Activated T-cell treated with anti-CD3 and anti-CD28 coated beads, Interleukin-2, amount 50 U/mL, for 48 hours (primary cell): ENCODE measurements around the gene PSENEN.
"Not testable (repeated sequence)": the region's sequence is repeated elsewhere in the genome, so short reads cannot be mapped to it uniquely, and the experiment has no call there.

Source experiments
- DNase-seq, 2 experiments: peaks; one replicate each; pipeline ENCODE4 v3.0.0-alpha.2; 2020

PSENEN gene

DNA sequence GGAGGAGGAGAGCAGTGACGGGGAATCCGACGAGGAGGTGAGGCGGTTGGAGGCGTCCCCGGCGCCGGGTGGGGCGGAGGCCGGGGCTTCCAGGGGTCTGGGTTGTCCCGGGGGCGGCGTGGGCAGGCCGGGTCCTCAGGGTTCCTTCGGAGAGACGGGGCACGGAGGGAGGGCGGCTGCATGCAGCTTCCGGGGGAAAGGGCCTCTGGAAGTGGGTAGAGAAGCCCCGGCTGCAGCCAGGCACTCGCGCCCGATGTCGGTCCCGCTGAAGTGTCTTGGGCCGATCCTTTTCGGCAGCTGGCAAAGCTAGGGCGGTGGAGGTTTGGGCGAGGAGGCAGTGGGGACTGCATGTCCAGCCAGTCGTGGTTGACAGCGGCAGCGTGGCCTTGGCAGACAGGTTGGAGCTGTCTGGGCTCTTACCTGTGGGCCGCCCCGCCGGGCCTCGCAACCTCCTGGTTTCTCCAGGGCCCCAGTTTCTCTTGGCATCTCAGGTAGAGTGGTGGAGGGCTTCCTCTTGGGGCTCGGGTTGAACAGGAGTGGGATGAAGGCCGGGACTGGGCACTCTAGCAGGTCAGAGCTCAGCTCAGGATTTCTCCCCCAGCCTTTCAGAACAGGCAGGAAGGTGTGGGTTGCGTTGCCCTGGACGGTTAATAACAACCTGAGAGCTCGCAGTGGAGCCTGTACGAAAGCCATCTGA, 27.0 kb upstream of the PSENEN start:
- peak; percentile 73 to 78 for DNase-seq

DNA sequence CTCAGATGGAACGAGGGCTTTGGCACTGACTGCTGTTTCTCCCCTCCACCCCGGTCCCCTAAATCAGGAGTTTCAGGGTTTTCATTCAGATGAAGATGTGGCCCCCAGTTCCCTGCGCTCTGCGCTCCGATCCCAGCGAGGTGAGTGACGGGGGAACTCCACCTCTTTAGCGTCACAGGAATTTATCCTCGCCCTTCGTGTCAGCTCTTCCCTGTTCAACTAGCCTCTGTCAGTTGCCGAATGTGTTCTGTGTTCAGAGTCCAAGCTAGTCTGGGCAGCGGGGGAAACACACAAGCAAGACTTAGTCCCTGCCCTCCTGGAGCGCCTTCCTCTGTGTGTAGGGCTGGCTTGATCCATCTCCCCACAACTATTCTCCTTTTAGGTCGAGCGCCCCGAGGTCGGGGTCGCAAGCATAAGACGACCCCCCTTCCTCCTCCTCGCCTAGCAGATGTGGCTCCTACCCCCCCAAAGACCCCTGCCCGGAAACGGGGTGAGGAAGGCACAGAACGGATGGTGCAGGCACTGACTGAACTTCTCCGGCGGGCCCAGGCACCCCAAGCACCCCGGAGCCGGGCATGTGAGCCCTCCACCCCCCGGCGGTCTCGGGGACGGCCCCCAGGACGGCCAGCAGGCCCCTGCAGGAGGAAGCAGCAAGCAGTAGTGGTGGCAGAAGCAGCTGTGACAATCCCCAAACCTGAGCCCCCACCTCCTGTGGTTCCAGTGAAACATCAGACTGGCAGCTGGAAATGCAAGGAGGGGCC, 25.9 kb upstream of the PSENEN start:
- DNase-seq: no peak

- no peak for DNase-seq
Measured at GRCh38 chr19:35720163-35720524, 25.3 kb upstream of the PSENEN start.

- DNase-seq: no peak
Measured at GRCh38 chr19:35720648-35721047, 24.8 kb upstream of the PSENEN start.

- DNase-seq: no peak
Measured at GRCh38 chr19:35721374-35721773, 24.1 kb upstream of the PSENEN start.

GRCh38 chr19:35722461-35722860, 23.0 kb upstream of the PSENEN start:
- no peak for DNase-seq

- DNase-seq: no peak
Measured at GRCh38 chr19:35722897-35723296, 22.6 kb upstream of the PSENEN start.

GRCh38 chr19:35723671-35724070, 21.8 kb upstream of the PSENEN start:
- no peak for DNase-seq

DNA sequence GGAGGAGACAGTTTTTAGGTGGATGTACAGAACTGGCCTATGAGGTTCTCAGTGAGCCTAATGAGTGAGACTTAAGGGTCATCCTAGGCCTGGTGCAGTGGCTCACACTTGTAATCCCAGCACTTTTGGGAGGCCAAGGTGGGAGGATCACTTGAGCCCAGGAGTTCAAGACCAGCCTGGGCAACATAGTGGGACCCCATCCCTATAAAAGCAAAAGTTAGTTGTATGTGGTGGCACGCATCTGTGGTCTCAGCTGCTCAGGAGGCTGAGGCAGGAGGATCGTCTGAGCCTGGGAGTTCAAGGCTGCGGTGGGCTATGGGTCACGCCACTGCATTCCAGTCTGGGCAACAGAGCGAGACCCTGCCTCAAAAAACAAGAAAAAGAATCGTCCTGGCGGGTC, 21.3 kb upstream of the PSENEN start:
- DNase-seq: not testable (repeated sequence)

DNA sequence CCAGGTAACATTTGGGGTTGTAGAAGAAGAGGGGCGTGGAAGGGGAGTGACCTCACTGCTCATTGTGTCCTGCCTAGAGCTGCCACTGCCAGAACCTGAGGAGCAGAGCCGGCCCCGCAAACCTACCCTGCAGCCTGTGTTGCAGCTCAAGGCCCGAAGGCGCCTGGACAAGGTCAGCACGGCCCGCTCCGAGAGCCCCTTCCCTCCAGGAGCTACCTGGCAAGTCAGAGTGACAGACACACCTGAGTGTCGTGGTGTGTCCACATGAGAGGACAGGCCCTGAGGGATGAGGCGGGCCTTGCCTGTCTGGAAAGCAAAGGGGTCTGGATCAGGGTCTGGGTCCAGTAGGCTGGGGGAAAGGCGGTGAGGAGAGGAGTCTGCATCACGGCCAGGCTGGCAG, 20.9 kb upstream of the PSENEN start:
- DNase-seq: no peak

DNA sequence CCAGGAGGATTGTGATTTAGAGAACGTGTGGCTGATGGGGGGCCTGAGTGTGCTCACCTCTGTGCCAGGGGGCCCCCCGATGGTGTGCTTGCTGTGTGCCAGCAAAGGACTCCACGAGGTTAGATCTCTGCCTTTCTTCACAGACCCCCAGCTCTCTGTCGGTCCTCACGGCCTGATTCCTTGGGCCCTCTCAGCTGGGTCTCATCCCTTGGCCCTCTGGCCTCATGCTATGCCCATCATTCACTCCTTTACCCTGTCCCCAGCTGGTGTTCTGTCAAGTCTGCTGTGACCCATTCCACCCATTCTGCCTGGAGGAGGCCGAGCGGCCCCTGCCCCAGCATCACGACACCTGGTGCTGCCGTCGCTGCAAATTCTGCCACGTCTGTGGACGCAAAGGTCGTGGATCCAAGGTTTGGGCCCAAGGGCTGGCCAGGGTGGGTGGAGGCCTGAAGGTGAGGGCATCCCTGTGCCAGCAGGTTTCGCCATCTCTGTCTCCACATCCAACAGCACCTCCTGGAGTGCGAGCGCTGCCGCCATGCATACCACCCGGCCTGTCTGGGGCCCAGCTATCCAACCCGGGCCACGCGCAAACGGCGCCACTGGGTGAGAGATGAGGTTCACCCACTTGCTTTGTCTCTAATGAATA, 20.1 kb upstream of the PSENEN start:
- no peak for DNase-seq

GRCh38 chr19:35727053-35727955, 18.1 kb upstream of the PSENEN start:
- no peak for DNase-seq

- DNase-seq: no peak
Measured at GRCh38 chr19:35727956-35728706, 17.3 kb upstream of the PSENEN start.

GRCh38 chr19:35729021-35729420, 16.4 kb upstream of the PSENEN start:
- DNase-seq: no peak

DNA sequence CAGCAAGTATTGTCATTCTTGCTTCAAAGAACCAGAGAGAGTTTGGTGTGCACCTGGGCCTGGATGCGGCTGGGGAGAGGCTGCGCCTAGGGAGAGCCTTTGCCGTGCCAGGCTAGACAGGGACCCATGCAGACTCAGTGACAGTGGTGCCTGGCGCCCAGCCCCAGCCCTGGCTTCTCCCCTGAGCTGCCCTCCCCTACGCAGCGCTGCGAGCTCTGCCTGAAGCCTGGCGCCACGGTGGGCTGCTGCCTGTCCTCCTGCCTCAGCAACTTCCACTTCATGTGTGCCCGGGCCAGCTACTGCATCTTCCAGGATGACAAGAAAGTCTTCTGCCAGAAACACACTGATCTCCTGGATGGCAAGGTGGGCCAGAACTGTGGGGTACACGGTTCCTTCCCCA, 15.7 kb upstream of the PSENEN start:
- DNase-seq: no peak

DNA sequence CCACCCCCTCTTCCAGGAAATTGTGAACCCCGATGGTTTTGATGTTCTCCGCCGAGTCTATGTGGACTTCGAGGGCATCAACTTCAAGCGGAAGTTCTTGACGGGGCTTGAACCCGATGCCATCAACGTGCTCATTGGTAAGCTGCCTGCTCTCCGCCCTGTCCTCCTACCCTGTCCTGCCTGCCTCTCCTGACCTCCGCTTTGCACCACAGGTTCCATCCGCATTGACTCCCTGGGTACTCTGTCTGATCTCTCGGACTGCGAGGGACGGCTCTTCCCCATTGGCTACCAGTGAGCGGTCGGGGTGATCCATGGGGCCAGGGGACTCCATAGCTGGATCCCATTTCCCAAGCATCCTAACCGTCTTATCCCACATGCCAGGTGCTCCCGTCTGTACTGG, 15.1 kb upstream of the PSENEN start:
- DNase-seq: no peak

GRCh38 chr19:35731353-35731752, 14.1 kb upstream of the PSENEN start:
- DNase-seq: no peak

- no peak for DNase-seq
Measured at GRCh38 chr19:35731779-35732405, 13.6 kb upstream of the PSENEN start.

DNA sequence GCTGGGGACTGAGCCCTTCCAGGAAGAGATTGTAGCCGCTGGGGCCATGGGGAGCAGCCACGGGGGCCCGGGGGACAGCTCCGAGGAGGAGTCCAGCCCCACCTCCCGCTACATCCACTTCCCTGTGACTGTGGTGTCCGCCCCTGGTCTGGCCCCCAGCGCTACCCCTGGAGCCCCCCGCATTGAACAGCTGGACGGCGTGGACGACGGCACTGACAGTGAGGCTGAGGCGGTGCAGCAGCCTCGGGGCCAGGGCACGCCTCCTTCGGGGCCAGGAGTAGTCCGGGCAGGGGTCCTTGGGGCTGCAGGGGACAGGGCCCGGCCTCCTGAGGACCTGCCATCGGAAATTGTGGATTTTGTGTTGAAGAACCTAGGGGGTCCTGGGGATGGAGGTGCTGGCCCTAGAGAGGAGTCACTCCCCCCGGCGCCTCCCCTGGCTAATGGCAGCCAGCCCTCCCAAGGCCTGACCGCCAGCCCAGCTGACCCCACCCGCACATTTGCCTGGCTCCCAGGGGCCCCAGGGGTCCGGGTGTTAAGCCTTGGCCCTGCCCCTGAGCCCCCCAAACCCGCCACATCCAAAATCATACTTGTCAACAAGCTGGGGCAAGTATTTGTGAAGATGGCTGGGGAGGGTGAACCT, 12.8 kb upstream of the PSENEN start:
- DNase-seq: no peak

- DNase-seq: no peak
Measured at GRCh38 chr19:35733180-35734125, 12.0 kb upstream of the PSENEN start.
